Ascending aorta (tissue), 2 donors: ENCODE results near the gene AGAP3. TPM values are rescaled to one million over a fixed set of nuclear protein-coding genes. Genes with fewer than 3 reads are reported as not detected.
A peak's percentile ranks its signal among the peaks of the same experiment; 100 is the strongest.
"Not testable (repeated sequence)": the region's sequence is repeated elsewhere in the genome, so short reads cannot be mapped to it uniquely, and the experiment has no call there.

Source experiments
- DNase-seq, 2 donors: peaks; one replicate each; pipeline ENCODE4 v3.0.0-alpha.2; 2019; ENCODE audit warnings: low spot score in 2 of 2
- H3K27ac ChIP-seq, 2 donors: fragments of 200-600 bp; sonication (generic); one replicate each; pipeline ENCODE4 v1.5.1; 2016 to 2017; ENCODE audit warnings: mild to moderate bottlenecking in 1 of 2
- H3K27me3 ChIP-seq: fragments of 200-600 bp; sonication (generic); one replicate; pipeline ENCODE4 v1.5.1; 2017
- H3K36me3 ChIP-seq, 2 donors: fragments of 200-600 bp; sonication (generic); one replicate each; pipeline ENCODE4 v1.5.1; 2016
- H3K4me1 ChIP-seq, 2 donors: fragments of 200-600 bp; sonication (generic); one replicate each; pipeline ENCODE4 v1.5.1; 2016 to 2017; ENCODE audit warnings: mild to moderate bottlenecking in 1 of 2
- H3K4me3 ChIP-seq, 2 donors: fragments of 200-600 bp; sonication (generic); one replicate each; pipeline ENCODE4 v1.5.1; 2016 to 2017; ENCODE audit warnings: mild to moderate bottlenecking in 1 of 2
- H3K9me3 ChIP-seq, 2 donors: fragments of 200-600 bp; sonication (generic); one replicate each; pipeline ENCODE4 v1.5.1; 2016
- CTCF ChIP-seq, 3 experiments: fragments of 200-600 bp in 2 of 3; fragments of 450-650 bp in 1 of 3; sonication (generic) in 2 of 3; IDR thresholded peaks; one replicate each; pipeline ENCODE4 v1.5.1; 2016 to 2019; ENCODE audit warnings: antibody characterized with exemption in 3 of 3, mild to moderate bottlenecking in 1 of 3, moderate library complexity in 1 of 3
- intact Hi-C: fragments of 100-400 bp; cut with DNase I; formaldehyde crosslinking; loops from one replicate; pipeline ENCODE4 v1.15.1; 2023
- total RNA-seq: library from RNA; depleted of rRNA; stranded (reverse); fragments of >200 nt; gene quantifications from one replicate; pipeline ENCODE4 v1.1.0, GENCODE V29; 2016

Gene AGAP3
- 82.6 TPM for total RNA-seq

GRCh38 chr7:151085691-151086620 is at the start of gene AGAP3:
Gene AGAP3 (plus strand): TSS chr7:151086475. CDS start chr7:151086742, 267 bp downstream.
- H3K27me3 ChIP-seq: no peaks in the 10 kb centered on the region
- H3K27ac ChIP-seq: peak within 1 kb of the TSS; percentile 85 to 91
- no peaks in the 10 kb centered on the region for H3K9me3 ChIP-seq
- intact Hi-C loops: loop anchor here (10.0 kb wide), 2 partner anchors 669 to 1371 kb away; a partner anchor contains a TSS
- DNase-seq: peak; percentile 70 to 93
- no peak for TF ChIP-seq CTCF (IDR thresholded peaks at IDR 0.05)
- peaks cover 24 to 51% of the 10 kb centered on the region in 2 donors for H3K4me1 ChIP-seq
- H3K36me3 ChIP-seq: no peaks in the 10 kb centered on the region
- H3K4me3 ChIP-seq: peak within 1 kb of the TSS; percentile 63 to 85

GRCh38 chr7:151038951-151039849 is 47.1 kb upstream of the AGAP3 start:
- no peak for TF ChIP-seq CTCF (IDR thresholded peaks at IDR 0.05)

GRCh38 chr7:151039850-151040548 is 46.3 kb upstream of the AGAP3 start:
- intact Hi-C loops: loop anchor here (2.0 kb wide), 1 partner anchor 17 kb away; the partner anchor contains the start of gene CDK5
- Histone ChIP-seq H3K9me3 (no peaks in the 10 kb centered on the region), H3K27ac (peak overlapping the region; percentile 52 to 62), H3K27me3 (no peaks in the 10 kb centered on the region), H3K4me1 (peaks cover 6 to 9% of the 10 kb centered on the region in 2 donors), H3K4me3 (no peak overlapping the region), H3K36me3 (peaks cover 20 to 32% of the 10 kb centered on the region in 2 donors)
- no peak for DNase-seq
- no peak for TF ChIP-seq CTCF (IDR thresholded peaks at IDR 0.05)

More at GRCh38 chr7:151038951-151039849, 47.1 kb upstream of the AGAP3 start:
- peaks cover 6 to 9% of the 10 kb centered on the region in 2 donors for H3K4me1 ChIP-seq
- H3K27me3 ChIP-seq: no peaks in the 10 kb centered on the region
- H3K27ac ChIP-seq: peak overlapping the region; percentile 52 to 62
- intact Hi-C loops: loop anchor here (2.0 kb wide), 1 partner anchor 18 kb away; the partner anchor contains the start of gene CDK5
- H3K36me3 ChIP-seq: peaks cover 27 to 40% of the 10 kb centered on the region in 2 donors
- DNase-seq: peak; percentile 73 to 92
- H3K4me3 ChIP-seq: no peak overlapping the region
- no peaks in the 10 kb centered on the region for H3K9me3 ChIP-seq

- intact Hi-C loops: no loop called here
Measured at GRCh38 chr7:151040616-151041375, 45.5 kb upstream of the AGAP3 start.

GRCh38 chr7:151043449-151043848 is 42.8 kb upstream of the AGAP3 start:
- peaks cover 6 to 14% of the 10 kb centered on the region in 2 donors for H3K36me3 ChIP-seq
- H3K27me3 ChIP-seq, H3K4me1 ChIP-seq, H3K9me3 ChIP-seq, H3K4me3 ChIP-seq, DNase-seq, H3K27ac ChIP-seq, intact Hi-C loops: not testable (repeated sequence)

More at GRCh38 chr7:151040616-151041375, 45.5 kb upstream of the AGAP3 start:
- no peak for DNase-seq
- peaks cover 6 to 9% of the 10 kb centered on the region in 2 donors for H3K4me1 ChIP-seq
- no peak for TF ChIP-seq CTCF (IDR thresholded peaks at IDR 0.05)
- peaks cover 16 to 29% of the 10 kb centered on the region in 2 donors for H3K36me3 ChIP-seq
- no peaks in the 10 kb centered on the region for H3K27me3 ChIP-seq
- H3K4me3 ChIP-seq: no peak overlapping the region
- H3K27ac ChIP-seq: no peak overlapping the region
- no peaks in the 10 kb centered on the region for H3K9me3 ChIP-seq
